NT2/D1 (cell line): ENCODE measurements around the gene LRRC56.

Experiments used
- SUZ12 ChIP-seq: IDR thresholded peaks from 2 replicates; pipeline ENCODE4 v1.6.1; 2011; ENCODE audit not compliant: insufficient read length, insufficient read depth; ENCODE audit errors: extremely low read depth
- ZNF274 ChIP-seq: IDR thresholded peaks from 2 replicates; pipeline ENCODE4 v1.6.1; 2011; ENCODE audit warnings: mild to moderate bottlenecking, low read depth, low read length

GRCh38 chr11:488062-488461 lies 49.3 kb upstream of the LRRC56 start:
- TF ChIP-seq ZNF274 = no peak
- no peak for TF ChIP-seq SUZ12
